ENCODE measurements around the gene MISP.

MISP gene

GRCh38 chr19:796692-797527 is 46.0 kb downstream of the MISP start, which contains the start of gene PTBP1:
Gene PTBP1, plus strand, starts transcription at chr19:797452. Its CDS starts 46 bp downstream, at chr19:797498.
- DNase-seq (ENCODE audit: low read depth in 2 of 2, low spot score in 1 of 2) = peak; percentile 95 to 99

GRCh38 chr19:797528-798414 is 46.9 kb downstream of the MISP start:
- peak; percentile 65 to 75 for DNase-seq (ENCODE audit: low read depth in 2 of 2, low spot score in 1 of 2)

GRCh38 chr19:798415-799075 is 47.6 kb downstream of the MISP start:
- DNase-seq (ENCODE audit: low read depth in 2 of 2, low spot score in 1 of 2) = no peak

- no peak for DNase-seq (ENCODE audit: low read depth in 2 of 2, low spot score in 1 of 2)
Measured at GRCh38 chr19:799076-799881, 48.4 kb downstream of the MISP start.

- no peak for DNase-seq (ENCODE audit: low read depth in 2 of 2, low spot score in 1 of 2)
Measured at GRCh38 chr19:800360-801029, 49.6 kb downstream of the MISP start.

- no peak for DNase-seq (ENCODE audit: low read depth in 2 of 2, low spot score in 1 of 2)
Measured at GRCh38 chr19:801030-801860, 50.3 kb downstream of the MISP start.

- no peak for DNase-seq (ENCODE audit: low read depth in 2 of 2, low spot score in 1 of 2)
Measured at GRCh38 chr19:801861-802497, 51.1 kb downstream of the MISP start.

- no peak for DNase-seq (ENCODE audit: low read depth in 2 of 2, low spot score in 1 of 2)
Measured at GRCh38 chr19:802498-803098, 51.7 kb downstream of the MISP start.

- DNase-seq (ENCODE audit: low read depth in 2 of 2, low spot score in 1 of 2) = no peak
Measured at GRCh38 chr19:803099-803561, 52.2 kb downstream of the MISP start.

- no peak for DNase-seq (ENCODE audit: low read depth in 2 of 2, low spot score in 1 of 2)
Measured at GRCh38 chr19:803686-804418, 52.9 kb downstream of the MISP start.

GRCh38 chr19:804419-805165 is 53.7 kb downstream of the MISP start:
- no peak for DNase-seq (ENCODE audit: low read depth in 2 of 2, low spot score in 1 of 2)

- no peak for DNase-seq (ENCODE audit: low read depth in 2 of 2, low spot score in 1 of 2)
Measured at GRCh38 chr19:805166-805551, 54.2 kb downstream of the MISP start.

GRCh38 chr19:805600-806550 is 55.0 kb downstream of the MISP start:
- DNase-seq (ENCODE audit: low read depth in 2 of 2, low spot score in 1 of 2) = no peak

- DNase-seq (ENCODE audit: low read depth in 2 of 2, low spot score in 1 of 2) = no peak
Measured at GRCh38 chr19:806815-807421, 56.0 kb downstream of the MISP start.
